ENCODE results near the gene AXL. TPM values are rescaled to one million over a fixed set of nuclear protein-coding genes. Genes with fewer than 3 reads are reported as not detected.

The AXL gene
- total and polyA plus RNA-seq, 12 donors: 6.5 to 22.8 (median 9.8) TPM

DNA sequence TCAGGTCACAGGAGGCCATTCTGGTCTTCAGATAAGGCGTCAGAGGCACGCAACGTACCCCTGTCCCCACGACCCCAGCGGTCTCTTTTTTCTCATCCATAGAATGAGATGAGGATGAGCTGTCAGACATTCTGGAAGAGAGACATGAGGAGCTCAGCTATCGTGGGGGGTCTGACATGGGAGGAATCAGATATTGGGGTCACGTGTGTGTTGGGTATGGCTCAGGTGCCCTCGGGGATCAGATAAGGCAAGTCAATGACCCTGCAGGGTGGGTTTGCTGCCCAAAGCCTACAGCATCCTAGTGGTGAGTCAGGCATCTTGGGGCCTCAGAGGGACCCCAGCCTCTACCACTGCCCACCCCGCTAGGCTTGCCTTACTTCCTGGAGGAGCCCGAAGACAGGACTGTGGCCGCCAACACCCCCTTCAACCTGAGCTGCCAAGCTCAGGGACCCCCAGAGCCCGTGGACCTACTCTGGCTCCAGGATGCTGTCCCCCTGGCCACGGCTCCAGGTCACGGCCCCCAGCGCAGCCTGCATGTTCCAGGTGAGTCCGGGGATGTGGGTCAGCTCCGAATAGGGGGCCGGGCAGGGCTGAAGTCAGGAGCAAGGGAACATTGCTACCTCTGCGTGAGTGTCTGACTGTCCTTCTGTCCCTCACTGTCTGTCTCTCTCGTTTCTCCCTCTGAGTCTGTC is 2.6 kb downstream of the AXL start:
- Histone ChIP-seq H3K27me3 (peaks cover 0 to 50% (median 5%) of the 10 kb centered on the region in 7 donors), H3K27ac (peak overlapping the region in 4 of 10 donors; percentile 6 to 95 (median 65)), H3K9me3 (no peaks in the 10 kb centered on the region), H3K4me1 (peaks cover 3 to 34% (median 12%) of the 10 kb centered on the region in 9 donors), H3K4me3 (no peak overlapping the region), H3K36me3 (peaks cover 0 to 20% (median 0%) of the 10 kb centered on the region in 9 donors)
- ATAC-seq (no peak), DNase-seq (no peak)
- TF ChIP-seq, protein P1, sequence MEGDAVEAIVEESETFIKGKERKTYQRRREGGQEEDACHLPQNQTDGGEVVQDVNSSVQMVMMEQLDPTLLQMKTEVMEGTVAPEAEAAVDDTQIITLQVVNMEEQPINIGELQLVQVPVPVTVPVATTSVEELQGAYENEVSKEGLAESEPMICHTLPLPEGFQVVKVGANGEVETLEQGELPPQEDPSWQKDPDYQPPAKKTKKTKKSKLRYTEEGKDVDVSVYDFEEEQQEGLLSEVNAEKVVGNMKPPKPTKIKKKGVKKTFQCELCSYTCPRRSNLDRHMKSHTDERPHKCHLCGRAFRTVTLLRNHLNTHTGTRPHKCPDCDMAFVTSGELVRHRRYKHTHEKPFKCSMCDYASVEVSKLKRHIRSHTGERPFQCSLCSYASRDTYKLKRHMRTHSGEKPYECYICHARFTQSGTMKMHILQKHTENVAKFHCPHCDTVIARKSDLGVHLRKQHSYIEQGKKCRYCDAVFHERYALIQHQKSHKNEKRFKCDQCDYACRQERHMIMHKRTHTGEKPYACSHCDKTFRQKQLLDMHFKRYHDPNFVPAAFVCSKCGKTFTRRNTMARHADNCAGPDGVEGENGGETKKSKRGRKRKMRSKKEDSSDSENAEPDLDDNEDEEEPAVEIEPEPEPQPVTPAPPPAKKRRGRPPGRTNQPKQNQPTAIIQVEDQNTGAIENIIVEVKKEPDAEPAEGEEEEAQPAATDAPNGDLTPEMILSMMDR (IDR thresholded peaks at IDR 0.05): no peak
- intact Hi-C loops (cut with DNase I): no loop called here
- 87 to 91% methylated on average over 20 of the region's 20 CpGs for WGBS, 2 donors

DNA sequence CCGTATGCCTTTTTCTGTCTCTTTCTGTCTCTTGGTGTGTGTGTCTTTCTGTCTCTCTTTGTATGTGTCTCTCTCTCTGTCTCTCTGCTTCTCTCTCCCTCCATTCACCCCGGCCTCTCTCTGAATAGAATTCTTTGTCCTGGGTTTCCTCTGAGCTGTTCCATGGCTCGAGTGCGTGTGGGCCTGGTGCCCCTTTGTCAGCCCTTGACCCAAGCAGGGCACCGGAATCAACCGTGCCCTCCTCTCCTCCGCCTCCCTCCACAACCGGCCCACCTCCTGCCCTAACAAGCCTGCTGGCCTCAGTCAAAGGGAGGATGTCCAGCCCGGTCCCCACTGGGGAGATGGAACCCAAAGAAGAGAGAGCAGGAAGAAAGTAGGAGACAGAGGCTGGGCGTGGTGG is 3.2 kb downstream of the AXL start:
- Histone ChIP-seq H3K36me3 (peaks cover 0 to 20% (median 0%) of the 10 kb centered on the region in 9 donors), H3K4me3 (no peak overlapping the region), H3K27me3 (peaks cover 0 to 56% (median 5%) of the 10 kb centered on the region in 7 donors), H3K9me3 (no peaks in the 10 kb centered on the region), H3K4me1 (peaks cover 5 to 39% (median 15%) of the 10 kb centered on the region in 9 donors), H3K27ac (peak overlapping the region in 2 of 10 donors; percentile 36 to 94)
- DNase-seq (no peak), ATAC-seq (no peak)
- TF ChIP-seq, protein P1 (IDR thresholded peaks at IDR 0.05): no peak
- intact Hi-C loops (cut with DNase I): no loop called here
- 77 to 81% methylated on average over 10 of the region's 10 CpGs for WGBS, 2 donors

GRCh38 chr19:41223431-41224234 is 4.6 kb downstream of the AXL start:
- peak overlapping the region in 5 of 10 donors; percentile 6 to 83 (median 48) for H3K27ac ChIP-seq
- peaks cover 0 to 59% (median 0%) of the 10 kb centered on the region in 7 donors for H3K27me3 ChIP-seq
- no peak overlapping the region for H3K4me3 ChIP-seq
- no peak for DNase-seq
- TF ChIP-seq, protein P1 (IDR thresholded peaks at IDR 0.05): no peak
- peaks cover 5 to 35% (median 15%) of the 10 kb centered on the region in 9 donors for H3K4me1 ChIP-seq
- 46 to 58% methylated on average over 8 of the region's 8 CpGs for WGBS, 2 donors
- no peaks in the 10 kb centered on the region for H3K9me3 ChIP-seq
- intact Hi-C loops (cut with DNase I): no loop called here
- peaks cover 0 to 20% (median 0%) of the 10 kb centered on the region in 9 donors for H3K36me3 ChIP-seq
- no peak for ATAC-seq

- Histone ChIP-seq H3K4me1 (peaks cover 5 to 32% (median 15%) of the 10 kb centered on the region in 9 donors), H3K36me3 (peaks cover 0 to 20% (median 0%) of the 10 kb centered on the region in 9 donors), H3K27ac (peak overlapping the region in 6 of 10 donors; percentile 25 to 87 (median 80)), H3K27me3 (peaks cover 0 to 52% (median 0%) of the 10 kb centered on the region in 7 donors), H3K9me3 (no peaks in the 10 kb centered on the region), H3K4me3 (no peak overlapping the region)
- 91 to 95% methylated on average over 7 of the region's 7 CpGs for WGBS, 2 donors
- TF ChIP-seq, protein P1 (IDR thresholded peaks at IDR 0.05): no peak
- ATAC-seq (no peak), DNase-seq (no peak)
- intact Hi-C loops (cut with DNase I): loop anchor here in 3 of 10 donors (5.0 kb wide), 1 partner anchor 38 kb away; the partner anchor contains the start of gene HNRNPUL1 (in 3 of the 3)
Observed at GRCh38 chr19:41224632-41225031, 5.6 kb downstream of the AXL start.

Data from heart right ventricle (tissue), 16 donors.